Erythroblast (primary cell): ENCODE measurements around the gene ELOVL4.

Experiments used
- GATA1 ChIP-seq: IDR thresholded peaks from 2 replicates; pipeline ENCODE4 v1.6.1; 2011; ENCODE audit warnings: low read depth, mild to moderate bottlenecking, control low read depth, low read length, moderate library complexity
- POLR2A ChIP-seq: IDR thresholded peaks from 2 replicates; pipeline ENCODE4 v1.6.1; 2011; ENCODE audit warnings: mild to moderate bottlenecking, low read length

- TF ChIP-seq POLR2A (no peak), GATA1 (no peak)
Measured at GRCh38 chr6:79928478-79928998, 18.8 kb downstream of the ELOVL4 start.
